Activated CD4-positive, alpha-beta T cell treated with anti-CD3 and anti-CD28 coated beads for 1 hour (primary cell): ENCODE data around the gene IPPK.
"Not testable (repeated sequence)": the region's sequence is repeated elsewhere in the genome, so short reads cannot be mapped to it uniquely, and the experiment has no call there.

ENCODE experiments used
- DNase-seq: peaks from one replicate; pipeline ENCODE4 v3.0.0-alpha.2; 2020

Gene IPPK

GRCh38 chr9:92613268-92614122 is 56.4 kb downstream of the IPPK start:
- no peak for DNase-seq

DNA sequence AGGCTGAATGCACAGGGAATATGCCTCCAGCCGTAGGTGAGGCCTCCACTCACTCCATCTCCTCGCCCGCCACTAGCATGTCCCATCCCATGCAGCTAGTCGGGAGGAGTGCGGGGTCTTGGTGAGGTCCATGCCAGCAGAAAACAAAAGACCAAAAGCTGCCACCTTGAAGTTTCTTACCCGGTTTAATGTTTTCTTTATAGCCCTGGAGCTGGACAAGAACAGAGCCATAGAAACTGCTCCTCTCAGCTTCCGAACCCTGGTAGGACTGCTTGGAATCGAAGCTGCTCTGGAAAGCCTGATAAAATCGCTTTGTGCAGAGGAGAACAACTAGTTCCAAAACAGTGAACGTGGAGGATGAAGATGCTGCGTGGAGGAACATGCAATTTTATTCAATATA is 57.1 kb downstream of the IPPK start:
- no peak for DNase-seq

DNA sequence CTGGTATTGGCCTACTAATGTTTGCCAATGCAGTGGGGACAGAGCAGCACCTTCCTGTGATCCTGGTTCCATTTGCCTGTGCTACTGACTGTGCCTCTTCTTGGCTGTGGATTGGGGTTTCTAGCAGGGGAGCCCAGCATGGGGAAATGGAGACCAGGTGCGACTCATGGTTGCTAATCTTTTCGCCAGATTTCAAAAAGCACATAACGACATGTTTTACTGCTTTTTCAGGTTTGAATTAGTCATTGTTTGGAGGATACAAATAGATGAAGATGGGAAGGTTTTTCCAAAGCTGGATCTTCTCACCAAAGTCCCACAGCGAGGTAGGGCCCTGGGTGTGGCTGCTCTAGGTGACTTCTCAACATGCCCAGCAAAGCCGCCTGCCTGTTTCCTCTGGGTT is 57.6 kb downstream of the IPPK start:
- no peak for DNase-seq

DNA sequence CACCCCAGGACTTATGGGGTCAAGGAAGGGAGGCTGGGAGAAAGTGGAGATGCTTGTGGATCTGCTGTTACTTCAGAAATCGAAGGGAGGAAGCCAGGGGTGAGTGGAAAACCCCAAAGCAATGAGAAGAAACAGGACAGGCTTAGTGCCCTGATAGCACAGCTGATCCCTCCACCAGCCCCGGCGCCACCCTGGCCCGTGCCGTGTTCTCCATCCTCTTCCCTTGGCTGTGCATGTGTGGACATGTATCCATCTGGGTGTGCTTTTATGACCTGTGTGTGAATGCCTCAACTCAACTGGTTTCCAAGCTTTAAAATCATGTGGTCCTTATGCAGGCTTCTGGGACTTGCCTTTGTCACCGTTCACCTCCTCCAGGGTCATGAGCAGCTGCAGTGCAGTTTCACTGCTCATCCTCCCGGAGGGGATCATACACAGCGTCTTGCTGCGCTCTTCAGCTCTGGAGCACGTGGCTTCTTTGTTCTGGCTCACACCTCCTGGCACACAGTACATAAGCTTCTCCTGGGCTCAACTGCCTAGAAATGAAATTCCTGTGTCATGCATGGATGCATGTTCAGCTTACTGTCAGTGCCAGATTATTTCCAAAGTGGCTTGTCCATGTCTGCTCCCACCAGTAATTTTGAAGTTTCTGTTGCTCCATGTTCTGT is 58.2 kb downstream of the IPPK start:
- no peak for DNase-seq

GRCh38 chr9:92610470-92611420 is 59.2 kb downstream of the IPPK start:
- no peak for DNase-seq

GRCh38 chr9:92608909-92609445 is 61.0 kb downstream of the IPPK start:
- no peak for DNase-seq

- no peak for DNase-seq
These were observed 61.6 kb downstream of the IPPK start for GRCh38 chr9:92608241-92608908.

DNA sequence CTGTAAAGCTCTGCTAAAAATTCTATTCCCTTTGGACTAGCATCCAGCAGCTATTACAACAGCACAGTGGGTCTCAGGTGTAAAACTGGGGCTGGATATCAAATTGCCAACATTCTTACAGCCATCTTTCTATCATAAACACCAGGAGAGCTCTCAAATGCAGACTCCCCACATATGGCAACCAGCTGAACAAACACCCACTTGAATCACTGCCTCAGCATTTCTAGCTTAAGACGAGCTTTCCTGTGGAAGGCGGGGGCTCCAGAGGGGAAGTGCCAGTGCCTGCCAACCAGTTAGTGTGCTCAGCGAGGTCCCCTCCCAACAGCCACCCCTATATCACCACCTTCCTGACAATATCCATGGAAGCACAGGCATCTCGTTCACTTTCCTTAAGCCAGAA is 62.2 kb downstream of the IPPK start:
- no peak for DNase-seq

GRCh38 chr9:92607088-92607487 is 62.8 kb downstream of the IPPK start:
- no peak for DNase-seq

DNA sequence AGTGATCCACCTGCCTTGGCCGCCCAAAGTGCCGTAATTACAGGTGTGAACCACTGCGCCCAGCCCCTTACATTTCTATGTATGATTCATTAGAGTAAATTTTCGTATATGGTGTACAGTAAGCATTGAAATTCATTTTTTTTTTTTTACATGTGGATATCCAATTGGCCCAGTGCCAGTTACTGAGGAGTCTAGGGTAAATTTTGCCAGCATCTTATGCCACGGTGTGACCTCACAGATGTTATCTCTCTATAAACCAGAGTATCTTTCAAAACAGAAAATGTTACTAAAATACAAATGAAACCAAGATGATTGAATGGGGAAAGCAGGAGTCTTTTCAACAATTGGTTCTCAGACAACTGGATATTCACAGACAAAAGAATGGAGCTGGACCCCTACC is 64.7 kb downstream of the IPPK start:
- no peak for DNase-seq

GRCh38 chr9:92603990-92604389 is 65.9 kb downstream of the IPPK start:
- DNase-seq = no peak

GRCh38 chr9:92603100-92603499 is 66.8 kb downstream of the IPPK start:
- DNase-seq = no peak

DNA sequence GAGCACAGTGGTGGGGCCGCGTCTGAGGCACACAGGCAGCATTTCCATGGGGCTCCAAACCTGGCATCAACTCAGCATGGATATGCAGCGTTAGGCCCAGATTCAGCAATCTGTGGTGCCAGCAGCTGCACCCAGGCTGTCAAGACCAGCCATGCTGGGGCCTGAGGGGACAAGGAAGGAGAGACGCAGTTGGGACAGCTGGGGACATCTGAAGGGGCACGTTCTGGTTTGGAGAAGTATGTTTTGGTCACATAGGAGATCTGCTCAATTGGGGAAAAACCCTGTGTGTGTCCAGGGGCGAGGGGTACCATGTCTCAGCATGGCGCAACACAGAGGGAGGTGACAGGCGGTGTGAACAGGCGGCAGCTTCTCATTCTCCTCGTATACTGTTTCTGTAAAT is 67.5 kb downstream of the IPPK start:
- DNase-seq = no peak

- no peak for DNase-seq
These were observed 68.5 kb downstream of the IPPK start for GRCh38 chr9:92601451-92601850.

DNA sequence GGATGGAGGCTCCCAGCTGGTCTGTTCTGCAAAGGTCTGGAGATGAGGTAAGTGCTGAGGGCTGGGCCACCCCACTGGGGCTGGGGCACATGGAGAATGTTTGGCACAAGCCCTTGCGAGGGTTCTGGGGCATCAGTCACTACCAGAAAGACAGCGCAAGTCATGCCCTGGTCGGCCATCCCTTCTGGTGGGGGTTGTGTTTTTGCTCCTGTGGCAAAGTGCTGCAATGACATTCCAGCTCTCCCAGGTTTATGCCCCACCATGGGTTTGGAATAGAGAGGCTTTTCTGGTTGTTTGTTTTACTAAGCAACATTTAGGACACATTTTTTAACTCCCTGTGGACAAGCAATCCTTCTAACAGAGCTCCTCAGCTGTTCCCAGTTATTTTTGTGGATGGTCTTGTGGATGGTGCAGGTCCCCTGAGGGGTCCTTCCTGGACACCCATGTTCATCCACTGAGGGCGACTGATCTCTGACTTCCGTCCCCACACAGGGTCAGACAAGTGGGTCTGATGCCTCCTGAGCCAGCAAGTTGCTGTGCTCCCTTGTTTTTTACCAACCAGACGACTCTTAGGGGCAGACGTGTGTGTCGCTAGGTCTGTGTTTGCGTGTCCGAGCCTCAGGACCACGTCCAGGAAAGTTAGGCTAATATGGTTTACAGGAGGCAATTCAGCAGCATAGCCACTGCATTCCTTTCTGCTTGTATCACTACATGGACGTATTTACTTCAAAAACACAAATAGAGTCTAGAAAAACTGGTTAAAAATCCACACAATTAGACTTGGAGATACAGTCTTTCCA is 69.3 kb downstream of the IPPK start:
- DNase-seq = no peak

GRCh38 chr9:92599938-92600461 is 69.9 kb downstream of the IPPK start:
- DNase-seq = no peak

GRCh38 chr9:92598382-92598781 is 71.5 kb downstream of the IPPK start:
- no peak for DNase-seq

GRCh38 chr9:92595930-92596329 is 74.0 kb downstream of the IPPK start:
- no peak for DNase-seq

GRCh38 chr9:92595075-92595474 is 74.9 kb downstream of the IPPK start:
- DNase-seq = not testable (repeated sequence)

DNA sequence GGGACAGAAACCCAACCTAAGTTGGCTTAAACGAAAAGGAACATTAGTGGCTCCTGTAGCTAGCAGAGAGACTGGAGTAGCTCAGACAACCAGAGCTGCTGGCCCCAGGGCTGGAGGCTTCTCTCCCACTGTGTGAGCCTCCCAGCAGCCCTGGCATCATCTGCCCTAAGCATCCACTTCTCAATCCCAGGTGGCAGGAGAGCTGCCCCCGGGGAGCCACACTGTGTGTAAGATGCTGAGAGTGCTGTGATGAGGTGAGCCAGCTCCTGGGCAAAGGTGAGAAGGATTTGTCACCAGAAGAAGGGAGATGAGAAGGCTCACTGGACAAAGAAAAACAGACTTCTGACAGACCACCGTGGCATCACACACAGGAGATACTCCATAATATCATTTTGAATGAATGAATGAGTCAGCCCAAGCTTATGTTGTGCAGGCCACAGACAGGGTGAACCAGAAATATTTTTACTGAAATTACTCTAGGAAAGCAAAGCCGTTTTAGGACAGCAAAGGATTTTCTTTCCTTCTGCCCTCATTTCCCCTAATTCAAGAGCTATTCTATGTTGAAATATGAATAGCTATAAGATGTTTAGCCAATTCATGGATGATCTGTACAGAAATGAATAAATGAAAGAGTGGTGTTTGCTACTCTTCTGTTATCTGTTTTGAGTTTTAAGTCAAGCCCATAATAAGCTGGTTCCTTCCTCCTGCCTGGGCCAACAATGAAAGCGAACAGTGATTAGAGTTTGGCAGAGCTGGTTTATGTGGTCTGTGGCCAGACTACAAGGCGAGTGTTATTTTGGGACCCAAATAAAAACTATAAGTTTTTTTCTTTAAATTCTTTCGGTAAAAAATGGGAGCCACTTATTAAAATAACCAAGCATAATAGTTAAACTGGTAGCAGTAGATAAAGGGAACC is 76.7 kb downstream of the IPPK start:
- no peak for DNase-seq
